HG03520 (cell line): ENCODE measurements around the gene DIS3.
"Not testable (repeated sequence)": the region's sequence is repeated elsewhere in the genome, so short reads cannot be mapped to it uniquely, and the experiment has no call there.

Experiments used
- ATAC-seq: cut with Tn5 transposase; IDR thresholded peaks from one replicate; pipeline ENCODE4 v1.9.1; 2021; ENCODE audit warnings: mild to moderate bottlenecking, moderate library complexity; ENCODE audit not compliant: unreplicated experiment

DIS3 gene

GRCh38 chr13:72745260-72745659, 36.4 kb downstream of the DIS3 start:
- ATAC-seq = peak; percentile 47

DNA sequence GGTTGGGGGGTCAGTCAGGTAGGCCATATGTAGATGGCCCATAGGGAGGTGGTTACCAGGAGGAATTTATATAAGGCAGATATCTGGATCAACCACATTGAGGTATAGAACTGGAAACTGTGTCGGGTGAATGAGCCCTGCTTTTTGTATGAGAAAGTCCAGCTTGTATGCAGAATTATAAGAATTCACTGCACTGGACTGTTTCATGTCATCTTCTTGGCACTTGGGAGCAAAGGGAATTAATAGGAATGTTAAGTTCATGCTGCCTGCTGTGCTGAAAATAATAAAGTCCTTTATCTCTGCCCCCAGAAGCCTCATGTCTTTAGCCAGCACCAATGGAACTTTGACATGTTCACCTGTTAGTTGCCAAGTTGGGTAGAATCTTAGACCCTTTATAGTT, 41.7 kb downstream of the DIS3 start:
- ATAC-seq = no peak

DNA sequence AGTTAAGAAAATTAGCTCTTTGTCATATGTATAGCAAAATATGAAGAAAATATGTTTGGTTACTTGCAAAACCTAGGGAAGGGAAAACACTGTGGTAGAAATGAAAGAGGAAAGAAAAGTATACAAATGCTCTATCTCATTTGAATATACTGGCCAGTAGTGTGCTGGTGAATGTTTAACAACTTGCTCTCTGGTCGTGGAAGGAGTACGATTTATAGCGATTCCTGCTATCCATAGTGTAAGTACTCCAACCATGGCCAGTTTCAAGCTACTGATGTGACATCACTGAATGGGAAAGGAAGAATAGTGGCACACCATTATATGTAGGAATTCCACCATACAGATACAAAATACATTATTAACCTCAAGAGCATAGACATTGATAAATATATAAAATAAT, 44.7 kb downstream of the DIS3 start:
- no peak for ATAC-seq

DNA sequence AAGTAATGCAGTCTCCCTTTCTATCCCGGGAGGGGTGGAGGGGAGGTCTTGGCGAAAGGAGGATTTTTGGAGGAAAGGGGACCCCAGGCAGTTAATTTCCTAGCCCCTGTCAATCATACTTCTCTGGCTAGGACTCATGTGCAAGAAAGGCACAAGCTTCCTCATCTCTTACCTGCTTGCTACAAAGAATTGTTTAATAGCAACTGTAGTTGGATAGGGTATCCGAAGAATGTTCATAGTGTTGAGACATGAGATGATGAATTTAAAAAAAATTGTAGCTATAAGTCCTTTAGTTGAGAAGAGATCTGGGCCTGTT, 53.5 kb downstream of the DIS3 start:
- no peak for ATAC-seq

- peak; percentile 95 for ATAC-seq
Measured at GRCh38 chr13:72727417-72728289, 54.0 kb downstream of the DIS3 start, which contains the start of the genes BORA and MZT1. TSS of gene BORA (plus strand) at chr13:72727923. CDS start at chr13:72728941, 1,018 bp downstream. TSS of gene MZT1 (minus strand) at chr13:72727629. CDS start at chr13:72727602, 27 bp downstream.

DNA sequence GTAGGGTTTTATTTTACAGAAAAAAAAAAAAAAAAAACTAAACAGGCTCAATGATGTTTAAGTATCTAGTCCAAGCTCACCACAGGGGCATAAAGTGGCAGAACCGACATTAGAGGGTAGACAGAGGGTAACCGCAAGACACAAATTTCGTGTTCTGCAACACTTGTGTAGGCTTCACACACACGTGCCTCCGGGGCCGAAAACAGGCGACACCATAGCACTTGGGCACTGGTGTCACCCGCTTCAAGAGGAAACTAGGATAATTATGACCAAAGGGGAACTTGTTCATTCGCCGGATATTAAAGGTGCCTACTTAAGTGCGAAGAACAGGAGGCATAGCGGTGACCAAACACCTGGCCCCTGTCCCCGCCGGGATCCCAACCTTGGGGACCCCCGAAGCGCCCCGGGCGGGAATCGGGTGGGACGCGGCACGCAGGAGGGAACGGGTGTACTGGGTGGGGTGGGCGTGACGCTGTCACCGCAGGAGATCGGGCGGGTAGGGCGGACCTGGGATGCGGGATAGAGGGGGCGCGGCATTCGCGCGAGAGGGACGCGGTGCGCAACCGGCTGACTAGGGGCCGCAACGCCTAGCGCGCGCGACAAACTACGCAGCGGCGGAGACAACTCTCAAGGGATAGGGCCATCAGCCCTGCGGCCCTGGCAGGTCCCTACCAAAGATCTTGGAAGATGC, 54.8 kb downstream of the DIS3 start:
- ATAC-seq = peak; percentile 21

DNA sequence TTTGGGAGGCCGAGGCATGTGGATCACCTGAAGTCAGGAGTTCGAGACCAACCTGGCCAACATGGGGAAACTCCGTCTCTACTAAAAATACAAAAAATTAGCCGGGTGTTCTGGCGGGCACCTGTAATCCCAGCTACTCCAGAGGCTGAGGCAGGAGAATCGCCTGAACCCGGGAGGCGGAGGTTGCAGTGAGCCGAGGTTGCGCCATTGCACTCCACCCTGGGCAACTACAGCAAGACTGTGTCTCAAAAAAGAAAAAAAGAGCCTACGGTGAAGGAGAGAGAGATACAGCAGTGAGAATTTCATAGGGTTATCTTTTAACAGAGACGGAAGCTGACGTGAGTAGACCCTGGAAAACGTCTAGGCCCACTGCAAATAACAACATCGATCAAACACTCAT, 55.5 kb downstream of the DIS3 start:
- ATAC-seq = not testable (repeated sequence)

GRCh38 chr13:72716776-72717175, 64.9 kb downstream of the DIS3 start:
- no peak for ATAC-seq
